BLaER1 (cell line): ENCODE measurements around the gene SGCD.

Source experiments
- H3K27ac ChIP-seq: shearing (Covaris generic); formaldehyde crosslinking; 2 replicates; pipeline ENCODE4 v1.8.1; 2022
- H3K27me3 ChIP-seq: shearing (Covaris generic); formaldehyde crosslinking; 2 replicates; pipeline ENCODE4 v1.8.1; 2022
- H3K36me3 ChIP-seq: shearing (Covaris generic); formaldehyde crosslinking; 2 replicates; pipeline ENCODE4 v1.8.1; 2022
- H3K4me1 ChIP-seq: shearing (Covaris generic); formaldehyde crosslinking; 2 replicates; pipeline ENCODE4 v1.8.1; 2022
- H3K4me2 ChIP-seq: shearing (Covaris generic); formaldehyde crosslinking; 2 replicates; pipeline ENCODE4 v1.8.1; 2022
- H3K4me3 ChIP-seq: shearing (Covaris generic); formaldehyde crosslinking; 2 replicates; pipeline ENCODE4 v1.8.1; 2022
- H3K9ac ChIP-seq: shearing (Covaris generic); formaldehyde crosslinking; 2 replicates; pipeline ENCODE4 v1.8.1; 2022
- H3K9me3 ChIP-seq: shearing (Covaris generic); formaldehyde crosslinking; 2 replicates; pipeline ENCODE4 v1.8.1; 2022
- H4K20me1 ChIP-seq: shearing (Covaris generic); formaldehyde crosslinking; 2 replicates; pipeline ENCODE4 v1.8.1; 2022
- Cebpa-rat ChIP-seq: shearing (Covaris generic); IDR thresholded peaks from 2 replicates; pipeline ENCODE4 v1.8.1; 2022

Gene SGCD

DNA sequence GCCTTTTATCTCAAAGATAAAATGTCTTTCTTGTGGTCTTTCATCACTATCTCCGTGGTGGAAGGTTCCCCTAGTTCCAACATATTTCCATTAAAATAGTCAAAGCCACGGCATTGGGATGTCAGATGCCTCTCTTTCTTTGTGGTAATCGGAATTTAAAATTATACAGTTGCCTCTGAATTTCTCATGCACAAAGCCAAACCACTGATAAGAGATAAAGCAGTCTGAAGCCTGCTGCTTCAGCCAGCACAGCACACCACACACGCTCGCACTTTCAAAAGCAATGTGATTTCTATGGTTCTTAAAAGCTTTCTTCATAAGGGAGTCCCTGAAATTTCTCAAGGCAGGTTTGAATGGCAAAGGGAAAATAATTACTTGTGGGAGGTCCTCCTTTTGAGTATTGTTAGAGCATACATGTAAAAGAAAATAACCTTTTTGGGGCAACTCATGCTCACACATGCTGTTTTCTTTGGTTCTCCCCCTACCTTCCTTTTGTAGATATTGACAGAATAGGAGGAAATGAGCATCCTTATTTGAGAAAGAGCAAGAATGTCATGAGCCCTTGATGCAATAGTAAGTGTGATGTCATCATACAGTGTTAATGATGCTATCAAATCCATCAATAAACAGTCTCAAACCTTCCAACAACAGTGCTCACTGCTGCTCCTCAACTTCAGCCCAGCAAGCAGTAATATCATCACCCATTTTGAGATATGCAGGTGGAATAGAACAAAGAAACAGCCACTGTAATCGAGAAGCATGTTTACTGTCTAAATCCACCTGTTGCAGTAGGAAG, 437.4 kb downstream of the SGCD start:
- Histone ChIP-seq H3K4me2 (no peak overlapping the region), H3K36me3 (no peaks in the 10 kb centered on the region), H3K27me3 (no peaks in the 10 kb centered on the region), H3K4me3 (no peak overlapping the region), H3K27ac (no peak overlapping the region), H3K9me3 (no peaks in the 10 kb centered on the region), H3K4me1 (no peaks in the 10 kb centered on the region), H3K9ac (no peak overlapping the region), H4K20me1 (no peaks in the 10 kb centered on the region)
- TF ChIP-seq Cebpa-rat: no peak

DNA sequence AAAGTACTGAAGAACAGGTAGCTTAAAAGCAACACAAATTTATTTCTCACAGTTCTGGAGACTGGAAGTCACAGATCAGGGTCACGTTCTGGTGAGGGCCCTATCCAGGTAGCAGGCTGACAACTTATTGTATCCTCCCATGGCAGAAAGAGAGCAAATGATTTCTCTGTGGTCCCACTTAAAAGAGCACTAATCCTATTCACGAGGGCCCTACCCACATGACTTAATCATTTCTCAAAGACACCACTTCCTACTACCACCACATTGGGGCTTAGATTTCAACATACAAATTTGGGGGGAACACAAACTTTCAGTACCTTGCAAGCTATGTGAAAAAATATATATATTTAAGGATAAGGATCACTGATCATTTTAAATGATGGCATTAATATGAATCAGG, 447.3 kb downstream of the SGCD start:
- Histone ChIP-seq H3K9me3 (no peaks in the 10 kb centered on the region), H3K4me3 (no peak overlapping the region)

DNA sequence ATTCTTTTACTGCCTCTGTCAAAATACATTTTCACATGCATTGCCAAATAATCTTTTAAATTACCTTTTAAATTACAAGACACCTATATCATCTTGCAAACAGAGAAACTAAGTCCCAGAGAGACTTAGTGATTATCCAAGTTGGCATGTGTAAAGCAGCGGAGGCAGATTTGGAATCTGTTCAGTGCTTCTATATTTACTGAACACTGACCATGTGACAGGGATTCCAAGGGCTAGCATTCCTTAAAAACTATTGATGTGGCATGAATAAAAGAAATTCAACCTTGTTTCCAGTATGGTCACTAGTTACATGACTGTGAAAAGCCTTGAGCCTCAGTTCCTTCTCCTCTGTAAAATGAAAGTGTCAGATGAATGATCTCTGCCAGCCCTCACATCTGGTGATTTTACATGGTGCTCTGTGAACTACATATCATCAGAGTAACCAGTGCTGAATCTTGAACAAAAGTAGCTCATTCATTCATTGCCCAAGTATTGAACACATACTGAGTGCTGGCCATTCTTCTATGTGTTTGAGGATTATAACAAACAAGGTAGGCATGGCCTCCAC, 451.3 kb downstream of the SGCD start:
- Histone ChIP-seq H3K9ac (no peak overlapping the region), H3K4me2 (no peak overlapping the region), H3K4me1 (no peaks in the 10 kb centered on the region), H3K27ac (no peak overlapping the region), H4K20me1 (no peaks in the 10 kb centered on the region), H3K27me3 (no peaks in the 10 kb centered on the region), H3K4me3 (no peak overlapping the region), H3K36me3 (no peaks in the 10 kb centered on the region), H3K9me3 (no peaks in the 10 kb centered on the region)
- TF ChIP-seq Cebpa-rat: no peak

More for the DNA sequence above, 447.3 kb downstream of the SGCD start:
- Histone ChIP-seq H3K4me1 (no peaks in the 10 kb centered on the region), H4K20me1 (no peaks in the 10 kb centered on the region), H3K9ac (no peak overlapping the region), H3K27me3 (no peaks in the 10 kb centered on the region), H3K36me3 (no peaks in the 10 kb centered on the region), H3K27ac (no peak overlapping the region), H3K4me2 (no peak overlapping the region)
- TF ChIP-seq Cebpa-rat: no peak

- Histone ChIP-seq H3K4me3 (no peak overlapping the region), H3K9me3 (no peaks in the 10 kb centered on the region), H3K4me2 (no peak overlapping the region), H3K9ac (no peak overlapping the region), H3K27me3 (no peaks in the 10 kb centered on the region), H3K27ac (no peak overlapping the region), H4K20me1 (no peaks in the 10 kb centered on the region), H3K4me1 (no peaks in the 10 kb centered on the region), H3K36me3 (no peaks in the 10 kb centered on the region)
- TF ChIP-seq Cebpa-rat: no peak
These were observed 451.8 kb downstream of the SGCD start for GRCh38 chr5:156778752-156779151.

DNA sequence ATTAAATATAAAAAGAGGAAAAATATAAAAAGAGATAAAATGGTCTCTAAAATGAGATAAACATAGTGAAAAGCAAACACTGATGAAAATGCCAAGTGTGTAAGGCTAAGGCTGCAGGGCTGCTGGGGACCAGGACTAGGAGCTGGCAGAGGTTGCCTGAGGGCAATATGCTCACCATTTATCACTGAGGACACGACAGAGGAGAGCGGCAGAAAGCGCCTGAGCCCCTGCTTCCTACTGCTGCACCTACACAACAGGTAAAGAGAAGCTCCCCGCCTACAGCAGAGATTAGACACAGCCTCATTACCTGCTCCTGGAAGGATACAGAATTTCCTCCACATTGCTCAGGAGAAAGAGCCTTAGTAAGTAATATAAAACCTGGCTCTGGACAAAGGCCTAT, 452.5 kb downstream of the SGCD start:
- Histone ChIP-seq H3K36me3 (no peaks in the 10 kb centered on the region), H3K4me1 (no peaks in the 10 kb centered on the region), H3K4me2 (no peak overlapping the region), H3K9me3 (no peaks in the 10 kb centered on the region), H3K9ac (no peak overlapping the region), H4K20me1 (no peaks in the 10 kb centered on the region), H3K4me3 (no peak overlapping the region), H3K27ac (no peak overlapping the region), H3K27me3 (no peaks in the 10 kb centered on the region)
- no peak for TF ChIP-seq Cebpa-rat

DNA sequence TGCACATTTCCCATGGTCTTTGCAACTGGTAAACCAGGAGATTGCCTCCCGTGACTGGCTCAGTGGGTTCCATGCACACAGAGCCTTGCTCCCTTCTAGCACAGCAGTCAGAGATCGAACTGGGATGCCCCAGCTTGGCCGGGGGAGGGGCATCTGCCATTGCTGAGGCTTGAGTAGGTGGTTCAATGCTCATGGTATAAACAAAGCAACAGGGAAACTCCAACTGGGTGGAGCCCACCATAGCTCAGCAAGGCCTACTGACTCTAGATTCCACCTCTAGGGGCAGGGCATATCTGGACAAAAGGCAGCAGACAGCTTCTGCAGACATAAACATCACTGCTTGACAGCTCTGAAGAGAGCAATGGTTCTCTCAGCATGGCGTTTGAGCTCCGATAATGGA, 456.1 kb downstream of the SGCD start:
- Histone ChIP-seq H3K4me3 (no peak overlapping the region), H3K9ac (no peak overlapping the region), H3K4me1 (no peaks in the 10 kb centered on the region), H3K27me3 (no peaks in the 10 kb centered on the region), H3K36me3 (no peaks in the 10 kb centered on the region), H4K20me1 (no peaks in the 10 kb centered on the region), H3K27ac (no peak overlapping the region), H3K4me2 (no peak overlapping the region), H3K9me3 (no peaks in the 10 kb centered on the region)
- TF ChIP-seq Cebpa-rat: no peak

DNA sequence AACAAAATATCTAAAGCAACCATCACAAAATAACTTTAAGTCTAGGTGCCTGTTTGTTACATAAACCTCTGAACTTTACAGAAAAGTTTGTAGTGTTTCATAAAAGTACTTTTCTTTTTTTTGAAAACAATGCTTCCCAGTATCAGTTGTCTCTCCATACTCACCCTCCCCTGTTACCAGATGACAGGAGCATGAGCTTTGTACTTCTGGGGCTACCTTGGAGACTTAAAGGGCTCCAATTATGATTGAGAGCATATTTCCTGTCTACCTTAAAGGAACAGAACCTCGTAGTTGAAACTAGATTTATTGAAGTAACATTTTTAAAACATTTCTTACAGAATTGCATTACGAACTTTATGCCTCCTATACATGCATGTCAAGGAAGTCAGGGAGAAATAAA, 467.7 kb downstream of the SGCD start:
- Histone ChIP-seq H3K36me3 (no peaks in the 10 kb centered on the region), H3K9me3 (no peaks in the 10 kb centered on the region), H3K4me1 (no peaks in the 10 kb centered on the region), H3K4me2 (no peak overlapping the region), H4K20me1 (no peaks in the 10 kb centered on the region), H3K27me3 (no peaks in the 10 kb centered on the region), H3K4me3 (no peak overlapping the region), H3K27ac (no peak overlapping the region), H3K9ac (no peak overlapping the region)
- no peak for TF ChIP-seq Cebpa-rat

DNA sequence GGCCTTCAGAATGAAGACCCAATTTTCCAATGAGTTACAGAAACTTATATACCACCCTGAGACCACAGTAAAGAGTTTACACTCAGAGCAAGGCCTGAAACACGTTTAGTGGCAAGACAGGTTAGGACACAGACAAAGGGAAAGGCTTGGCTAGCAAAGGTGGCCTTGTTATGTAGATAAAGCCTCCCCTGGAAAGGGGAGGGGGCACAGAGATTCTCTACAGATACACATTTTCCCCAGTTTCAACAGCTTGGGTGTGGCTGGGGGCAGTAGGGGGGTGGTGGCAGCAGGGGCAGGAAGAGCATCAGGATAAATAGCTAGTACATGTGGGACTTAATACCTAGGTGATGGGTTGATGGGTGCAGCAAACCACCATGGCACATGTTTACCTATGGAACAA, 471.2 kb downstream of the SGCD start:
- H3K27ac ChIP-seq: no peak overlapping the region
- no peaks in the 10 kb centered on the region for H3K4me1 ChIP-seq
- H3K9ac ChIP-seq: no peak overlapping the region
- TF ChIP-seq Cebpa-rat: no peak
- no peaks in the 10 kb centered on the region for H3K36me3 ChIP-seq
- H3K9me3 ChIP-seq: no peaks in the 10 kb centered on the region
- H3K4me2 ChIP-seq: no peak overlapping the region
- no peaks in the 10 kb centered on the region for H3K27me3 ChIP-seq
- no peaks in the 10 kb centered on the region for H4K20me1 ChIP-seq
- no peak overlapping the region for H3K4me3 ChIP-seq

DNA sequence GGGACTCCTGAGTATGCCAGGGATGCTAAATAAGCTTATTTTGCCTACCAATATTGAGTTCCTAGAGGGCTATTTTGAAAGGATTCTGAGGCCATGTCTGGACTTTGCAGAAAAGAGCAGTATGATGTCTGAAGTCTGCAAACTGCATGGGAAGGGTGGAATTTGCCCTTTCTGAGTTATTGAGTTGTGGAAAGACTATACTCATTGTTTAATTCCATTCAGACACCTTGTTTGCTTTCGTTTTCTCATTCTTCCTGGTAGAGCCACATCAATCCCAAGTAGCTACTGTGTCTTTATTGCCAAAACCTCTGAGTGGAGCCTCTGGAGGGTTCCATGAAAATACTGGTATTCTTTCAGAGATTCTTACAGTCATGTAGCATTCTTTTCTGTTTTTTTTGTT, 472.2 kb downstream of the SGCD start:
- no peak overlapping the region for H3K4me2 ChIP-seq
- H4K20me1 ChIP-seq: no peaks in the 10 kb centered on the region
- H3K9me3 ChIP-seq: no peaks in the 10 kb centered on the region
- no peak overlapping the region for H3K4me3 ChIP-seq
- no peak overlapping the region for H3K9ac ChIP-seq
- TF ChIP-seq Cebpa-rat: no peak
- H3K27ac ChIP-seq: no peak overlapping the region
- no peaks in the 10 kb centered on the region for H3K36me3 ChIP-seq
- H3K4me1 ChIP-seq: no peaks in the 10 kb centered on the region
- no peaks in the 10 kb centered on the region for H3K27me3 ChIP-seq

GRCh38 chr5:156800929-156801328, 474.0 kb downstream of the SGCD start:
- Histone ChIP-seq H3K4me3 (no peak overlapping the region), H3K4me1 (no peaks in the 10 kb centered on the region), H3K27ac (no peak overlapping the region), H4K20me1 (no peaks in the 10 kb centered on the region), H3K9ac (no peak overlapping the region), H3K36me3 (no peaks in the 10 kb centered on the region), H3K9me3 (peaks cover 3% of the 10 kb centered on the region; the same call in 1 of the 2 replicates), H3K27me3 (no peaks in the 10 kb centered on the region), H3K4me2 (no peak overlapping the region)
- TF ChIP-seq Cebpa-rat: no peak
